Loucy (cell line): Measurements from ENCODE around the gene COL2A1.

Experiments used
- H2AFZ ChIP-seq: fragments of 200-600 bp; sonication (generic); 2 replicates; pipeline ENCODE4 v1.6.0; 2016; ENCODE audit warnings: antibody characterized with exemption, mild to moderate bottlenecking, low read length, moderate library complexity
- H3F3A ChIP-seq: fragments of 200-600 bp; 2 replicates; pipeline ENCODE4 v1.6.0; 2016; ENCODE audit warnings: antibody characterized with exemption, low read depth, mild to moderate bottlenecking
- H3K27me3 ChIP-seq: fragments of 200-600 bp; sonication (generic); 2 replicates; pipeline ENCODE4 v1.6.1; 2014; ENCODE audit warnings: low read length, mild to moderate bottlenecking; ENCODE audit not compliant: insufficient read depth, poor library complexity, severe bottlenecking
- H3K36me3 ChIP-seq: fragments of 200-600 bp; sonication (generic); 2 replicates; pipeline ENCODE4 v1.6.1; 2016; ENCODE audit warnings: low read length; ENCODE audit not compliant: insufficient read depth
- H3K4me1 ChIP-seq: fragments of 200-600 bp; sonication (generic); 2 replicates; pipeline ENCODE4 v1.5.1; 2014; ENCODE audit warnings: low read length, mild to moderate bottlenecking; ENCODE audit not compliant: insufficient read depth, poor library complexity, severe bottlenecking
- H3K4me2 ChIP-seq: fragments of 200-600 bp; sonication (generic); 2 replicates; pipeline ENCODE4 v1.6.0; 2014; ENCODE audit warnings: antibody characterized with exemption, low read length, low read depth, mild to moderate bottlenecking; ENCODE audit not compliant: poor library complexity, severe bottlenecking
- H3K4me3 ChIP-seq: fragments of 200-600 bp; sonication (generic); 2 replicates; pipeline ENCODE4 v1.5.1; 2014; ENCODE audit warnings: low read length, mild to moderate bottlenecking, mixed read lengths; ENCODE audit not compliant: poor library complexity, severe bottlenecking
- H3K79me2 ChIP-seq: fragments of 200-600 bp; sonication (generic); 2 replicates; pipeline ENCODE4 v1.6.1; 2014; ENCODE audit warnings: low read length; ENCODE audit not compliant: insufficient read depth
- H3K9ac ChIP-seq: fragments of 200-600 bp; sonication (generic); 2 replicates; pipeline ENCODE4 v1.6.0; 2014; ENCODE audit warnings: mild to moderate bottlenecking, low read depth, low read length, moderate library complexity; ENCODE audit not compliant: poor library complexity, severe bottlenecking
- H3K9me2 ChIP-seq: fragments of 200-600 bp; sonication (generic); replicated peaks from 2 replicates; pipeline ENCODE4 v1.6.1; 2016; ENCODE audit warnings: low read depth, low read length, mixed read lengths
- H3K9me3 ChIP-seq: fragments of 200-600 bp; sonication (generic); 2 replicates; pipeline ENCODE4 v1.6.1; 2014; ENCODE audit warnings: mild to moderate bottlenecking, antibody characterized with exemption, low read length, low read depth; ENCODE audit not compliant: insufficient read depth
- H4K20me1 ChIP-seq: fragments of 200-600 bp; sonication (generic); 2 replicates; pipeline ENCODE4 v1.6.0; 2014; ENCODE audit warnings: antibody characterized with exemption, low read length, mild to moderate bottlenecking; ENCODE audit not compliant: insufficient read depth, poor library complexity, severe bottlenecking
- EZH2phosphoT487 ChIP-seq: fragments of 200-600 bp; IDR thresholded peaks from 2 replicates; pipeline ENCODE4 v1.6.1; 2018; ENCODE audit warnings: antibody characterized with exemption, mild to moderate bottlenecking, moderate library complexity, borderline replicate concordance
- TF ChIP-seq, protein P1 (sequence below): fragments of 200-600 bp; sonication (generic); conservative IDR thresholded peaks from 2 replicates; pipeline ENCODE4 v1.5.1; 2014; ENCODE audit warnings: mild to moderate bottlenecking, antibody characterized with exemption, low read length

COL2A1 gene

GRCh38 chr12:48015129-48015528 is 10.9 kb upstream of the COL2A1 start:
- no peaks in the 10 kb centered on the region for H3K36me3 ChIP-seq
- H3K9me2 ChIP-seq = no peaks in the 10 kb centered on the region
- H3K4me2 ChIP-seq = no peak overlapping the region
- no peaks in the 10 kb centered on the region for H4K20me1 ChIP-seq
- no peaks in the 10 kb centered on the region for H3K9me3 ChIP-seq
- no peak overlapping the region for H2AFZ ChIP-seq
- no peaks in the 10 kb centered on the region for H3K79me2 ChIP-seq
- TF ChIP-seq, protein P1, sequence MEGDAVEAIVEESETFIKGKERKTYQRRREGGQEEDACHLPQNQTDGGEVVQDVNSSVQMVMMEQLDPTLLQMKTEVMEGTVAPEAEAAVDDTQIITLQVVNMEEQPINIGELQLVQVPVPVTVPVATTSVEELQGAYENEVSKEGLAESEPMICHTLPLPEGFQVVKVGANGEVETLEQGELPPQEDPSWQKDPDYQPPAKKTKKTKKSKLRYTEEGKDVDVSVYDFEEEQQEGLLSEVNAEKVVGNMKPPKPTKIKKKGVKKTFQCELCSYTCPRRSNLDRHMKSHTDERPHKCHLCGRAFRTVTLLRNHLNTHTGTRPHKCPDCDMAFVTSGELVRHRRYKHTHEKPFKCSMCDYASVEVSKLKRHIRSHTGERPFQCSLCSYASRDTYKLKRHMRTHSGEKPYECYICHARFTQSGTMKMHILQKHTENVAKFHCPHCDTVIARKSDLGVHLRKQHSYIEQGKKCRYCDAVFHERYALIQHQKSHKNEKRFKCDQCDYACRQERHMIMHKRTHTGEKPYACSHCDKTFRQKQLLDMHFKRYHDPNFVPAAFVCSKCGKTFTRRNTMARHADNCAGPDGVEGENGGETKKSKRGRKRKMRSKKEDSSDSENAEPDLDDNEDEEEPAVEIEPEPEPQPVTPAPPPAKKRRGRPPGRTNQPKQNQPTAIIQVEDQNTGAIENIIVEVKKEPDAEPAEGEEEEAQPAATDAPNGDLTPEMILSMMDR = no peak
- no peak overlapping the region for H3K9ac ChIP-seq
- H3K4me1 ChIP-seq = no peaks in the 10 kb centered on the region
- no peaks in the 10 kb centered on the region for H3K27me3 ChIP-seq
- H3K4me3 ChIP-seq = no peak overlapping the region
- no peaks in the 10 kb centered on the region for H3F3A ChIP-seq

DNA sequence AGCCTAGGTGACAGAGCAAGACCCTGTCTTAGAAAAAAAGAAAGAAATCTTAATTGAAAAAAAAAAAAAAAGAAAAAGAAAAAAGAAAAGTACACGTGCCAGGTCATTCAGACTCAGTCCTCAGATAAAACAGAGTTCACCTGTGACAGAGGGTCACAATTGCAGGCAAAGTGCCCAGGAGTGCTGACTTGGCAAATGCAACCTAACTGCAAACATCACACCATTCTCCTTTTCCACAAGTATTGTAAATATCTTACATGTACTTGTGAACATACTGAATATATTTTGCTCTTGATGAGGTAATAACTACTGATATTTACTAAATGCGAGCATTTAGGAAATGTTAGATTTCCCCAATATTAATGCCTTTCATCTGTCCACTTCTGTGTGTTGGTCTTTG is 9.0 kb upstream of the COL2A1 start:
- Histone ChIP-seq H3F3A (no peaks in the 10 kb centered on the region), H3K4me1 (no peaks in the 10 kb centered on the region), H3K4me3 (no peak overlapping the region), H3K9me2 (no peaks in the 10 kb centered on the region), H3K9ac (no peak overlapping the region), H3K9me3 (no peaks in the 10 kb centered on the region), H3K4me2 (no peak overlapping the region), H2AFZ (no peak overlapping the region), H3K79me2 (no peaks in the 10 kb centered on the region), H3K36me3 (no peaks in the 10 kb centered on the region), H3K27me3 (no peaks in the 10 kb centered on the region), H4K20me1 (no peaks in the 10 kb centered on the region)
- TF ChIP-seq, protein P1 = no peak
- TF ChIP-seq EZH2phosphoT487 = no peak

- no peak overlapping the region for H3K4me3 ChIP-seq
- no peaks in the 10 kb centered on the region for H3K9me3 ChIP-seq
- no peaks in the 10 kb centered on the region for H3K9me2 ChIP-seq
- no peaks in the 10 kb centered on the region for H3K27me3 ChIP-seq
- H3K4me2 ChIP-seq = no peak overlapping the region
- H3K36me3 ChIP-seq = no peaks in the 10 kb centered on the region
- H3F3A ChIP-seq = no peaks in the 10 kb centered on the region
- H4K20me1 ChIP-seq = no peaks in the 10 kb centered on the region
- H2AFZ ChIP-seq = no peak overlapping the region
- H3K4me1 ChIP-seq = no peaks in the 10 kb centered on the region
- H3K79me2 ChIP-seq = no peaks in the 10 kb centered on the region
- TF ChIP-seq, protein P1 = no peak
- TF ChIP-seq EZH2phosphoT487 = no peak
- no peak overlapping the region for H3K9ac ChIP-seq
These were observed 7.8 kb upstream of the COL2A1 start for GRCh38 chr12:48012070-48012469.
